Gastrocnemius medialis (tissue), 4 donors: ENCODE measurements around the gene CACNA1C.

Experiments used
- POLR2A ChIP-seq, 2 donors: fragments of 450-650 bp; IDR thresholded peaks; one replicate each; pipeline ENCODE4 v1.6.1; 2017; ENCODE audit warnings: antibody characterized with exemption in 2 of 2, mild to moderate bottlenecking in 2 of 2, moderate library complexity in 2 of 2
- TF ChIP-seq, protein P1 (sequence below), 5 experiments: fragments of 450-650 bp in 3 of 5; fragments of 200-600 bp in 2 of 5; sonication (generic) in 2 of 5; IDR thresholded peaks in 4 of 5; conservative IDR thresholded peaks in 1 of 5; 1 replicate in 4 of 5; 2 replicates in 1 of 5; pipeline ENCODE4 v1.5.1; 2016 to 2019; ENCODE audit warnings: antibody characterized with exemption in 5 of 5, mild to moderate bottlenecking in 3 of 5, moderate library complexity in 3 of 5

DNA sequence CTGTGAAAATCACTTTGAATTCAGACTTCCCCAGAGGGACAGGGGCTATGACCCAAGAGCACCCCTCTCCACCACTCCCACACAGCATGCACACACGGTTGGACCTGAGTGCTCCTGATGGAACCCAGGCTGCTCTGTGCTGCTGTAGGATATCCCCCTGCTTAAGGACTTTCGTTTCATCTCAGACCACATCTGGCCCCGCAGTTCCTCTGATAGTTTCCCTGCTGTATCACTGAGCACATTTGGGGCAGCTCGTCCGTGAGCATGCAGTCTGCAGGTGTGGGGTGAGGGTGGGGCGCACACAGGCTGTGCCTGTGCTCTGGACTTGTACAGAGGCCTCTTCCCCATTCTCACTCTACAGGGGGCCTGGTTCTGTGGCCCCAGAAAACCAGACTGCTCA is 396.8 kb downstream of the CACNA1C start:
- no peak for TF ChIP-seq POLR2A (IDR thresholded peaks at IDR 0.05)
- TF ChIP-seq, protein P1, sequence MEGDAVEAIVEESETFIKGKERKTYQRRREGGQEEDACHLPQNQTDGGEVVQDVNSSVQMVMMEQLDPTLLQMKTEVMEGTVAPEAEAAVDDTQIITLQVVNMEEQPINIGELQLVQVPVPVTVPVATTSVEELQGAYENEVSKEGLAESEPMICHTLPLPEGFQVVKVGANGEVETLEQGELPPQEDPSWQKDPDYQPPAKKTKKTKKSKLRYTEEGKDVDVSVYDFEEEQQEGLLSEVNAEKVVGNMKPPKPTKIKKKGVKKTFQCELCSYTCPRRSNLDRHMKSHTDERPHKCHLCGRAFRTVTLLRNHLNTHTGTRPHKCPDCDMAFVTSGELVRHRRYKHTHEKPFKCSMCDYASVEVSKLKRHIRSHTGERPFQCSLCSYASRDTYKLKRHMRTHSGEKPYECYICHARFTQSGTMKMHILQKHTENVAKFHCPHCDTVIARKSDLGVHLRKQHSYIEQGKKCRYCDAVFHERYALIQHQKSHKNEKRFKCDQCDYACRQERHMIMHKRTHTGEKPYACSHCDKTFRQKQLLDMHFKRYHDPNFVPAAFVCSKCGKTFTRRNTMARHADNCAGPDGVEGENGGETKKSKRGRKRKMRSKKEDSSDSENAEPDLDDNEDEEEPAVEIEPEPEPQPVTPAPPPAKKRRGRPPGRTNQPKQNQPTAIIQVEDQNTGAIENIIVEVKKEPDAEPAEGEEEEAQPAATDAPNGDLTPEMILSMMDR (IDR thresholded peaks at IDR 0.05 in 4 of 5, conservative IDR thresholded peaks at IDR 0.05 in 1 of 5): no peak
